Ovary (tissue), 3 donors: ENCODE data around the gene DNAH8.

Experiments
- EP300 ChIP-seq: sonication (generic); formaldehyde crosslinking; IDR thresholded peaks from one replicate; pipeline ENCODE4 v1.6.1; 2017; ENCODE audit warnings: antibody characterized with exemption
- TF ChIP-seq, protein P1 (sequence below), 3 donors: fragments of 450-650 bp in 2 of 3; fragments of 200-600 bp in 1 of 3; IDR thresholded peaks; one replicate each; pipeline versions ENCODE4 v1.5.1 to v1.8.0; 2016 to 2022; ENCODE audit warnings: antibody characterized with exemption in 3 of 3, mild to moderate bottlenecking in 1 of 3
- donor health status: DM: no; HTN: no; CAD: no.

DNA sequence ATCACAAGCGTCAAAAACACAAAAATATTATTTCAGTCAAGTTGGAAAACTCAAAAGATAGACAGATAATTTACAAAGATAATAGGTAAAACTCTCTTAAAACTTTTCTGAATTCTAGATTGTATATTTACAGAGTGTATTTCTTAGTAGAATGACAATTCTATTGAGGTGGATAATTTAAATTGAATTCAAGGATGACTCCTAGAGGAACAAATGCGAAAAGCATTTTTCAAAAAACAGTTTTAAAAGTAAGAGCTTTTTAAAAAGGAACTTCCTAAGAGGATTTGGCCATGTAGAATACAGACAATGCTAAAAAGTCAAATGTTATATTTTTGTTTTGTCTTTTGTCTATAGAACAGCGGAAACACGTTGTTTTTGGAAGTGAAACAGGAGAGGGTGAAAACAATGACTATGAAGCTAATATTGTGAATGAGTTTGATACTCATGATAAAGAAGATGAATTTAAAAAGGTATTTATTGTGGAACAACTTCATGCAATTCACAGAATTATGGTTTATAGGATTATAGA, 90.1 kb downstream of the DNAH8 start:
- TF ChIP-seq, protein P1, sequence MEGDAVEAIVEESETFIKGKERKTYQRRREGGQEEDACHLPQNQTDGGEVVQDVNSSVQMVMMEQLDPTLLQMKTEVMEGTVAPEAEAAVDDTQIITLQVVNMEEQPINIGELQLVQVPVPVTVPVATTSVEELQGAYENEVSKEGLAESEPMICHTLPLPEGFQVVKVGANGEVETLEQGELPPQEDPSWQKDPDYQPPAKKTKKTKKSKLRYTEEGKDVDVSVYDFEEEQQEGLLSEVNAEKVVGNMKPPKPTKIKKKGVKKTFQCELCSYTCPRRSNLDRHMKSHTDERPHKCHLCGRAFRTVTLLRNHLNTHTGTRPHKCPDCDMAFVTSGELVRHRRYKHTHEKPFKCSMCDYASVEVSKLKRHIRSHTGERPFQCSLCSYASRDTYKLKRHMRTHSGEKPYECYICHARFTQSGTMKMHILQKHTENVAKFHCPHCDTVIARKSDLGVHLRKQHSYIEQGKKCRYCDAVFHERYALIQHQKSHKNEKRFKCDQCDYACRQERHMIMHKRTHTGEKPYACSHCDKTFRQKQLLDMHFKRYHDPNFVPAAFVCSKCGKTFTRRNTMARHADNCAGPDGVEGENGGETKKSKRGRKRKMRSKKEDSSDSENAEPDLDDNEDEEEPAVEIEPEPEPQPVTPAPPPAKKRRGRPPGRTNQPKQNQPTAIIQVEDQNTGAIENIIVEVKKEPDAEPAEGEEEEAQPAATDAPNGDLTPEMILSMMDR (IDR thresholded peaks at IDR 0.05) = no peak
- no peak for TF ChIP-seq EP300
